GM19193 (cell line): ENCODE data around the gene SRM.

Experiments used
- POLR2A ChIP-seq: IDR thresholded peaks from 4 replicates; pipeline ENCODE4 v1.6.1; 2011; ENCODE audit not compliant: insufficient read depth, insufficient read length; ENCODE audit errors: extremely low read depth

SRM gene

DNA sequence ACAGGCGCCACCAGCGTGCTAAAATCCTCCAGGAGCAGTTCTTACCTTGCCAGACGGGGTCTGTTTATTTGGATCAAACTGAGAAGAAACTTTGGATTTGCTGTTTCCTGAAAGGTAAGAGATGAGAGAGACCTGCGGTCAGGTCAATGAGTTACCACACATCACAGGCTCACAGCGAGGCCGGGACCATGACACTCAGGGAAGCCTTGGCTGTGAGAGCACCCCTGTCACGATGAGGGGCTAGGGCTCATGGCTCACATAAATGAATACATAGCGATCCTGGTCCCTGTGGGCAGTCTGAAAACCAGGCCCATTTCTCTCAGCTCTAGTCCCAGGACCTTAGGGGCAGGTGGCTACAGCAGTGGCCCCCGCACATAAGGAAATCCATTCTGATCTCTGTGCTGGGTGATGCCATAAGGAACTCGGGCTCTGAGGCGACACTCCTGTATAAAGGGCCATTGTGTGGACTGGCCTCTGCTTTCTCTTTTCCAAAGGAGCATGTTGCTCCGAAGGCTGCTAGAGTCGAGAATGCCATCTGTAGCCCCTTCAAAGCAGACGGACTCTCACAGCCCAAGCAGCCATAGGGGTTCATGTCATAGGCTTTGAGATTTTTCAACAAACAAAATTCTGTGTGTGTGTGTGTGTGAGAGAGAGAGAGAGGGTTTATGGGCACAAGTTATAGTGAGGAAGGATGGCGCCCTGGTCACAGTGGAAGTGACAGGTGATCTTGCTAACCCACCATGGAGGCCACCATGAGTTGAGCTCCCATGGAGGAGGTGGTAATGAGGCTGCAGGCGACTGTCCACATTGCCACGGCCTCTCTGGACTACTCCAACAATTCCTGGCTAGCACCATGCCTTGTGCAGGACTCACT lies 9.0 kb upstream of the SRM start:
- no peak for TF ChIP-seq POLR2A

- no peak for TF ChIP-seq POLR2A
These were observed 8.1 kb upstream of the SRM start for GRCh38 chr1:11067716-11068599.

DNA sequence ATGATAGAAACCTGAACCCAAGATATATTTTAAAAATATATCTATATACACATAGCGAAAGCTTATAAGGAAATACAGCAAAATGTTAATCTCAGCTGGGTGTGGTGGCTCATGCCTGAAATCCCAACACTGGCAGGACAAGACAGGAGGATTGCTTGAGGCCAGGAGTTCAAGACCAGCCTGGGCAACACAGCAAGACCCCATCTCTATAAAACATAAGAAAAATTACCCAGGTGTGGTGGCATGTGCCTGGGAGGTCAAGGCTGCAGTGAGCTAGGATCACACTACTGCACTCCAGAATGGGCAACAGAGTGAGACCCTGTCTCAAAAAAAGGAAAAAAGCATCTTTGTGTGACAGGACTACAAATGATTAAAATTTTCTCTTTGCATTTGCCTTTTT lies 6.0 kb upstream of the SRM start:
- no peak for TF ChIP-seq POLR2A

GRCh38 chr1:11064942-11065341 lies 5.1 kb upstream of the SRM start:
- TF ChIP-seq POLR2A: no peak

GRCh38 chr1:11062965-11063401 lies 3.2 kb upstream of the SRM start:
- TF ChIP-seq POLR2A: no peak

- TF ChIP-seq POLR2A: no peak
These were observed 2.0 kb upstream of the SRM start for GRCh38 chr1:11061652-11062365.

DNA sequence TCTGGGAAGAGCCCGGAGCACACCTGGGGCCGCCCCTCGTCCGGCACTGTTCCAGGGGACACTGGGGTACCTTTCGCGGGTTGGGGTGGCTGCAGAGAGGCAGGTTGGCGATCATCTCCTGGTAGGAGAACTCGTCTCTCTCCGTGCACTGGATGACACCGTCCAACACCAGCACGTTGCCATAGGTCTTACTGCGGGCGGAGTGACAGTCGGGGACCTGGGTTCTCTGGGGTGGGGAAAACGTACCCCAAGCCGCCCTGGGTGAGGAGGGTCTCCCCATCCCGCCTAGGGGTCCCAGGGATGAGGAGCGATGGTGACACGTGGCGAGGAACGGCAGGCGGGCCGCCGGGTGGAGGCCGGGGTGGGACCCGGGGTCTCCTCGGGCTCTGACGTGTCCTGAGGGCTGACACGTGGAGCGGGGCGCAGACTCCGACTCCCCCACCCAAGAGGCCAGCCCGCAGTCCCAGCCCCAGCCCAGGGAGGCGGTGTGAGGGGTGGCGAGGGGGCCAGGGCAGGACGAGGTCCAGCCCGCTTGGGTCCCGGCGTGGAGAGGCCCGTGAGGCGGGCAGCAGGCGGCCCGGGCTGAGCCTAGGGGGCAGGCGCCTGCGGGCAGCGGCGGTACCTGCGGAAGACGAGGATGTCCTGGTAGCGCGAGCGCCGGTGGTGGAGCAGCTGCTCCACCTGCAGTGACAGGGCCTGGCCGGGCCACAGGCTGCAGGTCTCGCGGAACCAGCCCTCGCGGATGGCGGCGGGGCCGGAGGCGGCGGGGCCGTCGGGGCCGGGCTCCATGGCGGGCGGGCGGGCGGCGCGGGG lies 457 bp downstream of the SRM start:
- no peak for TF ChIP-seq POLR2A

DNA sequence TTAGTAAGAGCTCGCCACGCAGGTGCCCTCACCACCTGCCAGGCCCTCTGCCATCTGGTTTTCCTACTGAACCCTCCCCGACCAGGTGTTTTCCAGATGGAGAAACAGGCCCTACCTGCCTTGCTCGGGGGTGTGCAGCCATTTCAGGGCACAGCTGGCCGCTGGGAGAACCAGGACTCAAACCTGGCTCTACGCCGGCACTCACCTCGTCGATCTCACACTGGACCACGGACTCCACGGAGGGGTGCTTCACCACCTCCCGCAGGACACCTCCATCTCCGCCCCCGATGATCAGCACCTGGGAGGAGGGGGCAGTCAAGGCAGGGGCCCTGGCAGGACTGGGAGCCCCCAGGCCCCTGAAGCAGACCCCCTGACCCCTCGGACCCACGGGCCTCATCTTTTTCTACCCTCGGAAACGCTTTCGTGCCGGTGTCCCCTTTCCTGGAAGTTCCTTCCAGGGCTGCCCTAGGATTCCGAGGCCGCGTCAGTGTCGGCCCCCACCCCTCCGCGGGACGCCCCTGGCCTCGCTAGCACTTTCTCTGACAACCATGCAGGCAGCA lies 1.1 kb downstream of the SRM start:
- TF ChIP-seq POLR2A: no peak

DNA sequence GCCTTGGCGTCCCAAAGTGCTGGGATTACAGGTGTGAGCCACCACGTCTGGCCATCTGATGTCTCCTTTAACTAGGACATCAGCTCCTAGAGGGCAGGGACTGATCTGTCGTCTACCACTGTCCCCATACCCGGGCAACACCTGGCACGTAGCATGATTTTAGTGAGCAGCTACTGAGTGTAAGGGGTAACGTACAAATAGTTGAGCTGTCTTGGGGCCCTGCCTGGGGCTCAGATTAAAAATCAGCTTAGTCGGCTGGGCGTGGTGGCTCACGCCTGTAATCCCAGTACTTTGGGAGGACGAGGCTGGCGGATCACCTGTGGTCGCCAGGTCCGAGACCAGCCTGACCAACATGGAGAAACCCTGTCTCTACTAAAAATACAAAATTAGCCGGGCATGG lies 1.8 kb downstream of the SRM start:
- TF ChIP-seq POLR2A: no peak

DNA sequence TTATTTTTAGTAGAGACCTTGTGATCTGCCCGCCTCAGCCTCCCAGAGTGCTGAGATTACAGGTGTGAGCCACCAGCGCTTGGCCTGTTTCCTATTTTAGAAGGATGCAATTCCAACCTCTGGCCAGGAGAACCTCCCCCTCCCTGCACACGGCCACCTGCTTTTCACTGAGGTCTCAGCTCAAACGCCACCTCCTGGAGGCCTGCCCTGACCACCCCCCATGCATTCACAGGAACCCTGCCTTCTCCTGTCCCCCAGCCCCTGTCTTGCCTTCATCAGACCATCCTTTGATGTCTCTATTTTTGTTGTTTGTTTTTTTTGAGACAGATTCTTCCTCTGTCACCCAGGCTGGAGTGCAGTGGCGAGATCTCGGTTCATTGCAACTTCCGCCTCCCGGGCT lies 2.3 kb downstream of the SRM start:
- no peak for TF ChIP-seq POLR2A

GRCh38 chr1:11056504-11056903 lies 3.3 kb downstream of the SRM start:
- TF ChIP-seq POLR2A: no peak

- no peak for TF ChIP-seq POLR2A
These were observed 4.1 kb downstream of the SRM start for GRCh38 chr1:11055676-11056075.

GRCh38 chr1:11054666-11055065 lies 5.2 kb downstream of the SRM start:
- TF ChIP-seq POLR2A: no peak

- TF ChIP-seq POLR2A: no peak
These were observed 5.6 kb downstream of the SRM start for GRCh38 chr1:11054181-11054580.
